KMS-11 (cell line): ENCODE data around the gene GALR1.
"Not testable (repeated sequence)": the region's sequence is repeated elsewhere in the genome, so short reads cannot be mapped to it uniquely, and the experiment has no call there.

ENCODE experiments used
- H2AFZ ChIP-seq: fragments of 200-600 bp; sonication (generic); 2 replicates; pipeline ENCODE4 v1.6.1; 2016; ENCODE audit warnings: antibody characterized with exemption, mixed run types, low read depth
- H3K27ac ChIP-seq: fragments of 200-600 bp; sonication (generic); 2 replicates; pipeline ENCODE4 v1.6.1; 2016; ENCODE audit warnings: mild to moderate bottlenecking, mixed run types
- H3K27me3 ChIP-seq: fragments of 200-600 bp; sonication (generic); 2 replicates; pipeline ENCODE4 v1.6.1; 2017; ENCODE audit warnings: mild to moderate bottlenecking, low read depth, mixed run types, moderate library complexity; ENCODE audit not compliant: insufficient read depth
- H3K36me3 ChIP-seq: fragments of 200-600 bp; sonication (generic); 2 replicates; pipeline ENCODE4 v1.6.1; 2017; ENCODE audit warnings: mild to moderate bottlenecking, mixed run types; ENCODE audit not compliant: insufficient read depth
- H3K4me1 ChIP-seq: fragments of 200-600 bp; sonication (generic); 2 replicates; pipeline ENCODE4 v1.6.1; 2016; ENCODE audit warnings: mild to moderate bottlenecking, low read depth, mixed run types; ENCODE audit not compliant: poor library complexity, severe bottlenecking
- H3K4me2 ChIP-seq: fragments of 200-600 bp; sonication (generic); 2 replicates; pipeline ENCODE4 v1.7.0; 2016; ENCODE audit warnings: mild to moderate bottlenecking, mixed run types
- H3K4me3 ChIP-seq: fragments of 200-600 bp; sonication (generic); IDR thresholded peaks from 2 replicates; pipeline ENCODE4 v1.6.1; 2017; ENCODE audit warnings: low read depth, low read length, mixed read lengths; ENCODE audit not compliant: insufficient read depth
- H3K79me2 ChIP-seq: fragments of 200-600 bp; sonication (generic); 2 replicates; pipeline ENCODE4 v1.6.1; 2016; ENCODE audit warnings: low read depth, mixed run types; ENCODE audit not compliant: insufficient read depth
- H3K9ac ChIP-seq: fragments of 200-600 bp; sonication (generic); 2 replicates; pipeline ENCODE4 v1.6.1; 2016; ENCODE audit warnings: mild to moderate bottlenecking, mixed run types
- H4K20me1 ChIP-seq: fragments of 200-600 bp; sonication (generic); 2 replicates; pipeline ENCODE4 v1.6.1; 2016; ENCODE audit warnings: mild to moderate bottlenecking, mixed run types; ENCODE audit not compliant: insufficient read depth
- TF ChIP-seq, protein P1 (sequence below): fragments of 200-600 bp; sonication (generic); conservative IDR thresholded peaks from 2 replicates; pipeline ENCODE4 v1.6.1; 2017; ENCODE audit warnings: low read depth, mild to moderate bottlenecking, antibody characterized with exemption, low read length, moderate library complexity, mixed read lengths

Gene GALR1

DNA sequence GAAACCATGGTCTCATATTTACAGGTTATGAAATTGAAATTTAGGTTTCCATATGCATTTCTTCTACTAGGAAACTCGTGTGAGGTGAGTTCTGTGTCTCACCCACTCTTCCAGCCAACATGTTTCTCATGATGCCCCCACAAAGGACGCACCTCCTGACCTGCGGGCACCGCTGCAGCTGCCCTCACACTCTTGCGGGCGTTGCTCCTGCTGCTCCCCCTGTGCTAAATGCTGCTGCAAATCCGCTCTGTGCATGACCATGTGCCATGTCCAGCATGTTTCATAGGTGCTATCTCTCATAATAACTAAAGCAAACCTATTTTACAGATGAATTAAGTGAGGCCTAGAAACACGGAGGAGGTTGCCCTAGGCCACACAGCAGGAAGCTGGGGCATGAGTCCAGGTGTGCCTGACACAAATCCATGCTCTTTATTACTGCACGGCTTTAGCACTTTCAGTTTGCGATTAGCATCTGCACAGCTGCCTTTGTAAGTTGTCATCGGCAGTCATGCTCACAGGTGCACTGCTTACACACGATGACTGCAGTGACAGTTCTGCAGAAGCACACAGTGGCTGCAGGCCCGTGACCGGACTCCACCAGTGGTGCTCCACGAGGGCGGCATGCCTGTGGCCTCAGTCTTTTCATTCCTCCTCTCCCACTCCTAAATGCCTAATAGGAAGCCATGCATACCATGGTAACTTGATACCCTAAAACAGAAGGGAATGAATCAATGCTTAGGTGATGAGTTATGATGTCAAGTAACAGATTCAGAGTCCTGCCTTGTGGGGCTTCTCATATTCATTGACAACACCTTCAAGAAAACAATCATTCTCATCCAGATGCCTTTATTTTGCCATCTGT is 14.9 kb upstream of the GALR1 start:
- no peak overlapping the region for H3K4me2 ChIP-seq
- H2AFZ ChIP-seq, result no peak overlapping the region
- TF ChIP-seq, protein P1, sequence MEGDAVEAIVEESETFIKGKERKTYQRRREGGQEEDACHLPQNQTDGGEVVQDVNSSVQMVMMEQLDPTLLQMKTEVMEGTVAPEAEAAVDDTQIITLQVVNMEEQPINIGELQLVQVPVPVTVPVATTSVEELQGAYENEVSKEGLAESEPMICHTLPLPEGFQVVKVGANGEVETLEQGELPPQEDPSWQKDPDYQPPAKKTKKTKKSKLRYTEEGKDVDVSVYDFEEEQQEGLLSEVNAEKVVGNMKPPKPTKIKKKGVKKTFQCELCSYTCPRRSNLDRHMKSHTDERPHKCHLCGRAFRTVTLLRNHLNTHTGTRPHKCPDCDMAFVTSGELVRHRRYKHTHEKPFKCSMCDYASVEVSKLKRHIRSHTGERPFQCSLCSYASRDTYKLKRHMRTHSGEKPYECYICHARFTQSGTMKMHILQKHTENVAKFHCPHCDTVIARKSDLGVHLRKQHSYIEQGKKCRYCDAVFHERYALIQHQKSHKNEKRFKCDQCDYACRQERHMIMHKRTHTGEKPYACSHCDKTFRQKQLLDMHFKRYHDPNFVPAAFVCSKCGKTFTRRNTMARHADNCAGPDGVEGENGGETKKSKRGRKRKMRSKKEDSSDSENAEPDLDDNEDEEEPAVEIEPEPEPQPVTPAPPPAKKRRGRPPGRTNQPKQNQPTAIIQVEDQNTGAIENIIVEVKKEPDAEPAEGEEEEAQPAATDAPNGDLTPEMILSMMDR, result no peak

DNA sequence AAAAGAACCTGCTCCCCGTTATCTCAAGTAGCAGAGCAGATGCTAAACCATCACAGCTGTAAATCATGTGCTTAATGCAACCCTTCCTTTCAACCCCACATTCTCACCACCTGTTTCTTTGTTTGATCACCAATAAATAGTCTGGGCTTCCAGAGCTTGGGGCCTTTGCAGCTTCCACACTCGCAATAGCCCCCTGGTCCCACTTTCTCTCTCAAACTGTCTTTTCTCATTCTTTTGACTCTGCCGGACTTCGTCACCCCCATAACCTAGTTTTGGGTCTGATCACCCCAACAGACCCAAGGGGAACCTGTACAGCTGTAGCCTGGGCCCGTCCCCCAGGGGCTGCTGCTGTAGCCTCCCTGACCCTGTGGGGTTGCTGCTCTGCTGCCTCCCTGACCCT is 10.4 kb upstream of the GALR1 start:
- not testable (repeated sequence) for H3K9ac ChIP-seq, H2AFZ ChIP-seq, H3K79me2 ChIP-seq, H3K4me3 ChIP-seq, H3K36me3 ChIP-seq, H4K20me1 ChIP-seq, H3K4me1 ChIP-seq, H3K27me3 ChIP-seq, H3K27ac ChIP-seq, H3K4me2 ChIP-seq

More for the DNA sequence above, 14.9 kb upstream of the GALR1 start:
- no peaks in the 10 kb centered on the region for H4K20me1 ChIP-seq
- no peaks in the 10 kb centered on the region for H3K36me3 ChIP-seq
- no peak overlapping the region for H3K27ac ChIP-seq
- no peak overlapping the region for H3K9ac ChIP-seq
- H3K79me2 ChIP-seq, result no peaks in the 10 kb centered on the region
- no peak overlapping the region for H3K4me3 ChIP-seq
- no peaks in the 10 kb centered on the region for H3K4me1 ChIP-seq
- H3K27me3 ChIP-seq, result no peaks in the 10 kb centered on the region

DNA sequence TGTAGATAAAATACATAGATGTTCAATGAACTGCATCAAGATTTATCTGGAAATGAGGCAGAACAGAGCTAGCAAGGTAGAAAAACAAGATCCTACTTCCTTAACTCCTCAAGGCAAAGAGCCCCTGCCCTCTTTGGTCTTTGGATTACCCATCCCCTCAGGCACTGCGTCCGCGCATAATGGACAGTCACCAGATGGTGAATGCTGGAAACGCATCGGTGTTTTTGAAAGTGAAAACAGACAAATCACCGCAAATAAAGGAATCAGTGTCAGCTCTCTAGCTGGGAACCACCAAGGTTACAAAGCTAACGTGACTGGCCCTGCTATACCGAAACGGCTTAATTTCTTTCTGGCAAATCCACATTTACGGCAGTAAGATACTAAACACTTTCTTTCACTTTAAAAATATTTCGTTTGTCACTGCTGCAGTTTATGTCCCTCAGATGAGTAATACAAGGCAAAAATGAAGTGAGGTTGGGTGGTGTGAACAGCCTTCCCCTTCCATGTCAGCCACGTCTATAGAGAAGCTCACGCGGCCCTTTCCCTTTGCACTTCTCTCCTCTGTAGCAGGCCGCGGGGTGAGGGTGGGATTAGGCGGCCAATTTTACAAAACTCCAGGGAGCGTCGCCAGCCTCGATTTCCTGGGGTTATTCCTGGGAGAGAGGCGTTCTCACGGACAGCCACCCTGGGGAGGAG is 627 bp upstream of the GALR1 start:
- H3K27me3 ChIP-seq, result no peaks in the 10 kb centered on the region

DNA sequence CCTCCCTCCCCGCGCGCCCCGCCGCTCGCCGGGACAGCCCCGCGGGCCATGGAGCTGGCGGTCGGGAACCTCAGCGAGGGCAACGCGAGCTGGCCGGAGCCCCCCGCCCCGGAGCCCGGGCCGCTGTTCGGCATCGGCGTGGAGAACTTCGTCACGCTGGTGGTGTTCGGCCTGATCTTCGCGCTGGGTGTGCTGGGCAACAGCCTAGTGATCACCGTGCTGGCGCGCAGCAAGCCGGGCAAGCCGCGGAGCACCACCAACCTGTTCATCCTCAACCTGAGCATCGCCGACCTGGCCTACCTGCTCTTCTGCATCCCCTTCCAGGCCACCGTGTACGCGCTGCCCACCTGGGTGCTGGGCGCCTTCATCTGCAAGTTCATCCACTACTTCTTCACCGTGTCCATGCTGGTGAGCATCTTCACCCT is 865 bp downstream of the GALR1 start:
- no peaks in the 10 kb centered on the region for H3K79me2 ChIP-seq
- H3K36me3 ChIP-seq, result no peaks in the 10 kb centered on the region
- H3K4me2 ChIP-seq, result no peak overlapping the region
- no peak overlapping the region for H3K4me3 ChIP-seq
- no peak overlapping the region for H3K27ac ChIP-seq
- H3K4me1 ChIP-seq, result no peaks in the 10 kb centered on the region
- no peak overlapping the region for H3K9ac ChIP-seq
- no peaks in the 10 kb centered on the region for H4K20me1 ChIP-seq
- H3K27me3 ChIP-seq, result no peaks in the 10 kb centered on the region
- no peak overlapping the region for H2AFZ ChIP-seq
- TF ChIP-seq, protein P1, result no peak

More for the DNA sequence above, 627 bp upstream of the GALR1 start:
- Histone ChIP-seq H3K4me2 (no peak overlapping the region), H2AFZ (no peak overlapping the region), H3K9ac (no peak overlapping the region), H3K79me2 (no peaks in the 10 kb centered on the region), H3K27ac (no peak overlapping the region), H3K4me1 (no peaks in the 10 kb centered on the region), H3K4me3 (no peak overlapping the region), H4K20me1 (no peaks in the 10 kb centered on the region), H3K36me3 (no peaks in the 10 kb centered on the region)
- TF ChIP-seq, protein P1, result no peak
